GM10248 (cell line): ENCODE data around the gene DTD1.

Source experiments
- CTCF ChIA-PET: fragments of 300-600 bp; sonication (Branson Sonifier 250); formaldehyde crosslinking; extraction: SDS; loops from one replicate; lab custom pipeline; 2021; ENCODE audit warnings: antibody characterized with exemption; lab: Yijun Ruan, JAX
- POLR2A ChIA-PET: fragments of 350-650 bp; sonication (Branson Sonifier 250); formaldehyde crosslinking; extraction: SDS; loops from one replicate; lab custom pipeline; 2020; ENCODE audit warnings: antibody characterized with exemption; lab: Yijun Ruan, JAX
- DNase-seq: peaks from one replicate; pipeline ENCODE4 v3.0.0; 2012; ENCODE audit errors: extremely low spot score
- TF ChIP-seq, protein P1 (sequence below): IDR thresholded peaks from 2 replicates; pipeline ENCODE4 v1.5.1; 2012; ENCODE audit warnings: mild to moderate bottlenecking, low read depth; ENCODE audit errors: extremely low read depth, missing control alignments, control extremely low read depth

The DTD1 gene

DNA sequence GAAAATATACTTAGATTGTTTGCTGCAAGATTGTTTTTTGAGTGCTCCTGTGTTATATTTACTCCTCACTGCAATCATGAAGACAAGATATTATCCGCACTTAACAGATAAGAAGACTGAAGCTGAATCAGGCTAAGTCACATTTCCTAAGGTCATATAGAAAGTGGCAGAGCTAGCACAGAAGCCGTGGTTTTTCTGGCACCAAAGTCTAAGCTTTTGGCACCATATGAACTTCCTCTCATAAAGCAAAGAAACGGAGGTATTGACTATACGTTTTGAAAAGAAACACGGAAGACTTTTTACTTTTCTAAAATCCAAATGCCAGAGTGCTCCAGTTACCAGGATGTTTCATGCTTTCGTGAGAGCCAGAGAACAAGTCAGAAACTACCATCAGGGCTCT, 9.3 kb upstream of the DTD1 start:
- TF ChIP-seq, protein P1, sequence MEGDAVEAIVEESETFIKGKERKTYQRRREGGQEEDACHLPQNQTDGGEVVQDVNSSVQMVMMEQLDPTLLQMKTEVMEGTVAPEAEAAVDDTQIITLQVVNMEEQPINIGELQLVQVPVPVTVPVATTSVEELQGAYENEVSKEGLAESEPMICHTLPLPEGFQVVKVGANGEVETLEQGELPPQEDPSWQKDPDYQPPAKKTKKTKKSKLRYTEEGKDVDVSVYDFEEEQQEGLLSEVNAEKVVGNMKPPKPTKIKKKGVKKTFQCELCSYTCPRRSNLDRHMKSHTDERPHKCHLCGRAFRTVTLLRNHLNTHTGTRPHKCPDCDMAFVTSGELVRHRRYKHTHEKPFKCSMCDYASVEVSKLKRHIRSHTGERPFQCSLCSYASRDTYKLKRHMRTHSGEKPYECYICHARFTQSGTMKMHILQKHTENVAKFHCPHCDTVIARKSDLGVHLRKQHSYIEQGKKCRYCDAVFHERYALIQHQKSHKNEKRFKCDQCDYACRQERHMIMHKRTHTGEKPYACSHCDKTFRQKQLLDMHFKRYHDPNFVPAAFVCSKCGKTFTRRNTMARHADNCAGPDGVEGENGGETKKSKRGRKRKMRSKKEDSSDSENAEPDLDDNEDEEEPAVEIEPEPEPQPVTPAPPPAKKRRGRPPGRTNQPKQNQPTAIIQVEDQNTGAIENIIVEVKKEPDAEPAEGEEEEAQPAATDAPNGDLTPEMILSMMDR, result no peak
- CTCF ChIA-PET, result no interaction called here
- no peak for DNase-seq
- POLR2A ChIA-PET, result no interaction called here

DNA sequence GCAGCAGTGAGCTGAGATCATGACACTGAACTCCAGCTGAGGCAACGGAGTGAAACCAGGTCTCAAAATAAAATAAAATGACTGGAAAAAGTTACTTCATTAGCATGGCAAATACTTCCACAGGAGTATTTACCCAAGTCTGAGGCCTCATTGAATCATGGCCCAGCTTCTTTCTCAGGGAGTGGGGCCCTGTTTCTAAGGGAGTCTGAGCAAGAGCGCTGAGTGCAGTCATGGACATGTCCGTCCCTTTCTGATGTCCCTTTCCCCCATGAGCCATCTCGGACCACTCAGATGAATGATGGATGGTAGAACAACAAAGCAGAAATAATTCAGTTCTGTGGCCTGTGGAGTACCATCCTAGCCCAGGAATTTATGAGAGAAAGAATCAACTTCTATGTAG, 7.8 kb upstream of the DTD1 start:
- ChIA-PET POLR2A (no interaction called here), CTCF (interaction anchor here (0.8 to 1.0 kb wide), 2 partner anchors 9 to 11 kb away, joined by 3 read pairs; no protein-coding TSS in a partner anchor)
- TF ChIP-seq, protein P1, result no peak
- no peak for DNase-seq

DNA sequence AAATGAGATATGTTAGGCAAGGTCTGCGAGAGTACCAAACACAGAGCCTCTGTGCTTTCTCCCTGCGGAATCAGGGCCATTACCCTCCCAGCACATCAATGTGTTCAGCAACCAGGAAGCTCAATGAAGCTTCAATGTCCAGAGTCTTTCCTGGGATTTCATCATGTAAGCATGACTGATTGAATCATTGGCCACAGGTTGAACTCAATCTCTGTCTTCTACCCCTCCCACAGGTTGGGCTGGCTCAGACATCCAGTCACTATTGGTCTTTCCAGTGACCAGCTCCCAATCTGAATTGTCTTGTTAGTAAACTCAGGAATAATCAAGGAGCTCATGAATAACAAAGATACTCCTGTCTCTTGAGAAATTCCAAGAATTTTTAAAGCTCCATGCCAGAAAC, 2.7 kb upstream of the DTD1 start:
- CTCF ChIA-PET, result interaction anchor here (2.0 kb wide), 1 partner anchor 10 kb away, joined by 4 read pairs; no protein-coding TSS in a partner anchor
- no peak for DNase-seq
- TF ChIP-seq, protein P1, result no peak
- POLR2A ChIA-PET, result no interaction called here

- ChIA-PET POLR2A (no interaction called here), CTCF (interaction anchor here (1.0 to 1.9 kb wide), 6 partner anchors 11 to 172 kb away, joined by 3 to 10 read pairs (median 3); no protein-coding TSS in a partner anchor)
Measured at GRCh38 chr20:18588574-18588933, 700 bp downstream of the DTD1 start.

GRCh38 chr20:18589941-18590674, 2.3 kb downstream of the DTD1 start:
- POLR2A ChIA-PET, result no interaction called here
- DNase-seq, result no peak
- TF ChIP-seq, protein P1, result no peak
- CTCF ChIA-PET, result no interaction called here

More at GRCh38 chr20:18588574-18588933, 700 bp downstream of the DTD1 start:
- TF ChIP-seq, protein P1, result no peak
- DNase-seq, result no peak

DNA sequence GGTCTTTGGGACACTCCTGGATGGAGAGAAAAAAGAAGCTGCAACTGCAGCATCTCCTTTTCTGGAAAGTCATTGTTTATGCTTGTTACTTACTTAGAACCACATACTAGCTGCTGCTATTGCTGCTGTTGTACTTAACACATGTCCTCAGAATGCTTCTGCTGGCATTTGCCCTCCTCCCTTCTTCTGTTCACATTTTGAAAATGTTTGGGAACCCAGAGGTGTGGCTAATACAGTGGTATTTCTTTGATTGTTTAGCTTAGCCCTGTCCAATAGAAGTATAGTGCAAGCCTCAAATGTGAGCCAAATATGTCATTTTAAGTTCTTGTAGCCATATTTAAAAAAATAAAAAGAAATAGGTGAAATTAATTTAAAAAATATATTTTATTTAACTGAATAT, 8.4 kb downstream of the DTD1 start:
- TF ChIP-seq, protein P1, result no peak
- CTCF ChIA-PET, result interaction anchor here (0.9 kb wide), 1 partner anchor 23 kb away, joined by 3 read pairs; no protein-coding TSS in a partner anchor
- POLR2A ChIA-PET, result no interaction called here
- DNase-seq, result no peak
